Tibial nerve (tissue), 4 donors: ENCODE data around the gene KIZ. TPM values are rescaled to one million over a fixed set of nuclear protein-coding genes. Genes with fewer than 3 reads are reported as not detected.

Source experiments
- DNase-seq, 2 donors: peaks; one replicate each; pipeline ENCODE4 v3.0.0-alpha.2; 2019; ENCODE audit warnings: low spot score in 2 of 2
- H3K27ac ChIP-seq, 4 donors: fragments of 200-600 bp; sonication (generic) in 3 of 4; one replicate each; pipeline ENCODE4 v1.5.1; 2017 to 2019; ENCODE audit warnings: mild to moderate bottlenecking in 1 of 4
- H3K27me3 ChIP-seq, 2 donors: fragments of 200-600 bp; sonication (generic) in 1 of 2; one replicate each; pipeline versions ENCODE4 v1.5.1 to v1.6.0; 2017 to 2019
- H3K36me3 ChIP-seq, 3 donors: fragments of 200-600 bp; sonication (generic); one replicate each; pipeline ENCODE4 v1.5.1; 2018 to 2019
- H3K4me1 ChIP-seq, 4 donors: fragments of 200-600 bp; sonication (generic) in 3 of 4; one replicate each; pipeline ENCODE4 v1.5.1; 2017 to 2019
- H3K4me3 ChIP-seq, 4 donors: fragments of 200-600 bp; sonication (generic) in 3 of 4; one replicate each; pipeline ENCODE4 v1.5.1; 2017 to 2019; ENCODE audit warnings: mild to moderate bottlenecking in 1 of 4, moderate library complexity in 1 of 4
- H3K9me3 ChIP-seq, 4 donors: fragments of 200-600 bp; sonication (generic) in 3 of 4; one replicate each; pipeline ENCODE4 v1.5.1; 2017 to 2019
- EP300 ChIP-seq, 2 donors: sonication (generic); formaldehyde crosslinking; IDR thresholded peaks; one replicate each; pipeline ENCODE4 v1.6.1; 2017; ENCODE audit warnings: antibody characterized with exemption in 2 of 2, mild to moderate bottlenecking in 1 of 2
- POLR2A ChIP-seq, 2 donors: fragments of 450-650 bp; IDR thresholded peaks; one replicate each; pipeline ENCODE4 v1.6.1; 2017; ENCODE audit warnings: antibody characterized with exemption in 2 of 2, mild to moderate bottlenecking in 2 of 2, moderate library complexity in 2 of 2
- WGBS, 2 donors: methylation state at CpG; one replicate each; pipeline ENCODE4 v1.1.5; 2018; 5-methylcytosine and 5-hydroxymethylcytosine counted together
- total RNA-seq, 4 donors: library from RNA; depleted of rRNA; stranded (reverse); fragments of >200 nt; gene quantifications; one replicate each; pipeline ENCODE4 v1.1.0, GENCODE V29; 2016
- TF ChIP-seq, protein P1 (sequence below), 5 experiments: fragments of 200-600 bp in 3 of 5; fragments of 450-650 bp in 2 of 5; sonication (generic) in 3 of 5; IDR thresholded peaks; one replicate each; pipeline ENCODE4 v1.5.1; 2016 to 2019; ENCODE audit warnings: antibody characterized with exemption in 5 of 5, mild to moderate bottlenecking in 3 of 5, moderate library complexity in 2 of 5

KIZ gene
- total RNA-seq, 4 donors from 2014 or later = 19.8 to 58.6 (median 54.9) TPM

DNA sequence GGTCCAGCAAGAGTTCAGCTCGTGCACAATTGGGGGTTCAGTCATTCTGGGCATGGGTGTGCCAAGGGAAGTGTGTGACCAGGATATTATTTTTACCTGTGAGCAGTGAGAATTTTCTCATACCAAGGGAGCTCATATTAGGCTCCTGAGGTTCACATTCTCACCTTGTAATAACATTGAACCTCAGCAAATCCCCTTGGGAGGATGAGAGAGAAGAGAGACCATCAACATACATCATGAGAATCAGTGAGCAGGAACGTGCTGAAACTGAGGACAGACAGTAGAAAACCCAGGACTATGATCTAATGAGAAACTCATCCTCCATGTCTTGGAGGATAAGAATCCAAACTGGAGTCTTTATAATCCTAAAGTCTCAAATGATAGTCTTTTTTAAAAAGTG lies 143.9 kb downstream of the KIZ start:
- TF ChIP-seq, protein P1, sequence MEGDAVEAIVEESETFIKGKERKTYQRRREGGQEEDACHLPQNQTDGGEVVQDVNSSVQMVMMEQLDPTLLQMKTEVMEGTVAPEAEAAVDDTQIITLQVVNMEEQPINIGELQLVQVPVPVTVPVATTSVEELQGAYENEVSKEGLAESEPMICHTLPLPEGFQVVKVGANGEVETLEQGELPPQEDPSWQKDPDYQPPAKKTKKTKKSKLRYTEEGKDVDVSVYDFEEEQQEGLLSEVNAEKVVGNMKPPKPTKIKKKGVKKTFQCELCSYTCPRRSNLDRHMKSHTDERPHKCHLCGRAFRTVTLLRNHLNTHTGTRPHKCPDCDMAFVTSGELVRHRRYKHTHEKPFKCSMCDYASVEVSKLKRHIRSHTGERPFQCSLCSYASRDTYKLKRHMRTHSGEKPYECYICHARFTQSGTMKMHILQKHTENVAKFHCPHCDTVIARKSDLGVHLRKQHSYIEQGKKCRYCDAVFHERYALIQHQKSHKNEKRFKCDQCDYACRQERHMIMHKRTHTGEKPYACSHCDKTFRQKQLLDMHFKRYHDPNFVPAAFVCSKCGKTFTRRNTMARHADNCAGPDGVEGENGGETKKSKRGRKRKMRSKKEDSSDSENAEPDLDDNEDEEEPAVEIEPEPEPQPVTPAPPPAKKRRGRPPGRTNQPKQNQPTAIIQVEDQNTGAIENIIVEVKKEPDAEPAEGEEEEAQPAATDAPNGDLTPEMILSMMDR (IDR thresholded peaks at IDR 0.05) = no peak
- TF ChIP-seq EP300 (IDR thresholded peaks at IDR 0.05) = no peak
- no peak for TF ChIP-seq POLR2A (IDR thresholded peaks at IDR 0.05)

DNA sequence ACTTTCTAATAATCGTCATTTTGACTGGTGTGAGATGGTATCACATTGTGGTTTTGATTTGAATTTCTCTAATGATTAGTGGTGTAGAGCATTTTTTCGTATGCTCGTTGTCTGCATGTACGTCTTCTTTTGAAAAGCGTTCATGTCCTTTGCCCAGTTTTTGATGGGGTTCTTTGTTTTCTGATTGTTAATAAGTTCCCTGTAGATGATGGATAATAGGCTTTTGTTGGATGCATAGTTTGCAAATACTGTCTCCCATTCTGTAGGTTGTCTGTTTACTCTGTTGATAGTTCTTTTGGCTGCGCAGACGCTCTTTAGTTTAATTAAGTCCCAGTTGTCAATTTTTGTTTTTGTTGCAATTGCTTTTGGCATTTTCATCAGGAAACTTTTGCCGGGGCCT lies 144.9 kb downstream of the KIZ start:
- H3K4me3 ChIP-seq = no peak overlapping the region
- H3K36me3 ChIP-seq = no peaks in the 10 kb centered on the region
- DNase-seq = no peak
- no peaks in the 10 kb centered on the region for H3K4me1 ChIP-seq
- 49 to 59% methylated on average over 8 of the region's 8 CpGs for WGBS, 2 donors
- no peak overlapping the region for H3K27ac ChIP-seq
- H3K27me3 ChIP-seq = no peaks in the 10 kb centered on the region
- TF ChIP-seq EP300 (IDR thresholded peaks at IDR 0.05) = no peak
- TF ChIP-seq POLR2A (IDR thresholded peaks at IDR 0.05) = no peak
- TF ChIP-seq, protein P1 (IDR thresholded peaks at IDR 0.05) = no peak
- peaks cover 0 to 24% (median 0%) of the 10 kb centered on the region in 4 donors for H3K9me3 ChIP-seq

More for the DNA sequence above, 143.9 kb downstream of the KIZ start:
- Histone ChIP-seq H3K9me3 (peaks cover 0 to 24% (median 0%) of the 10 kb centered on the region in 4 donors), H3K4me3 (no peak overlapping the region), H3K4me1 (no peaks in the 10 kb centered on the region), H3K27ac (no peak overlapping the region), H3K27me3 (no peaks in the 10 kb centered on the region), H3K36me3 (no peaks in the 10 kb centered on the region)
- no peak for DNase-seq
- WGBS, 2 donors = 55 to 68% methylated on average over 2 of the region's 2 CpGs

DNA sequence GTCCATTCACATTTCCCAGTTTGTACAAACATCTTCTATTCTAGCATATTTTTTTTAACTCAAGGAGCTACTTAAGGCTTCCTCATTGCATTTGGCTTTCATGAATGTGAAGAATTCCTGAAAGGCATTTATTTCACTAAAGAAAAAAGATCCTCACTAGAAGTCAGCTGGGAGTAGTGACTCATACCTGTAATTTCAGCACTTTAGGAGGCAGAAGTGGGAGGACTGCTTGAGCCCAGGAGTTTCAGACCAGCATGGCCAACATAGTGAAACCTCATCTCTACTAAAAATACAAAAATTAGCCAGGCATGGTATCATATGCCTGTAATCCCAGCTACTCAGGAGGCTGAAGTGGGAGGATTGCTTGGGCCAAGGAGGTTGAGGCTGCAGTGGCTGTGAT lies 146.4 kb downstream of the KIZ start:
- H3K27me3 ChIP-seq = no peaks in the 10 kb centered on the region
- peaks cover 0 to 15% (median 0%) of the 10 kb centered on the region in 4 donors for H3K9me3 ChIP-seq
- DNase-seq = no peak
- TF ChIP-seq POLR2A (IDR thresholded peaks at IDR 0.05) = no peak
- TF ChIP-seq, protein P1 (IDR thresholded peaks at IDR 0.05) = no peak
- TF ChIP-seq EP300 (IDR thresholded peaks at IDR 0.05) = no peak
- H3K36me3 ChIP-seq = no peaks in the 10 kb centered on the region
- H3K4me1 ChIP-seq = no peaks in the 10 kb centered on the region
- no peak overlapping the region for H3K4me3 ChIP-seq
- H3K27ac ChIP-seq = no peak overlapping the region

DNA sequence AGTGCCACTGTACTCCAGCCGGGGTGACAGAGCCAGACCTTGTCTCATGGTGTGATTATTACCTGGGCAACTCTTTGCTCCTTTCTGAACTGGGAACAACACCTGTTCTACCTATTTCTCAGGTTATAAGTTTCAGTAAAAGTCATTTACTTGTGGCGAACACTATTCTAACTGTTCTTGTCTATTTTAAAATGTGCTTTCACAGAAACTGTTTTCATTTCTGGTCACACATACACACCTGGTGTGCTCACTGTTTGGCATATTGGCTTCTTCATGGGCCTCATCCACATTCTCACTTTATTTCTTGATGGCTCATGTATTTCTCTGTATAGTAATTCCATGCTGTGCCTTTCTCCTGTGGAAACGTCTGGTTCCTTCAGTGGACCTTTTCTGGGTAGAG lies 146.8 kb downstream of the KIZ start:
- Histone ChIP-seq H3K27ac (no peak overlapping the region), H3K27me3 (no peaks in the 10 kb centered on the region), H3K36me3 (no peaks in the 10 kb centered on the region), H3K9me3 (peaks cover 0 to 13% (median 0%) of the 10 kb centered on the region in 4 donors), H3K4me1 (no peaks in the 10 kb centered on the region), H3K4me3 (no peak overlapping the region)
- WGBS, 2 donors = 68 to 89% methylated on average over 3 of the region's 3 CpGs
- no peak for DNase-seq
- TF ChIP-seq POLR2A (IDR thresholded peaks at IDR 0.05) = no peak
- TF ChIP-seq EP300 (IDR thresholded peaks at IDR 0.05) = no peak
- TF ChIP-seq, protein P1 (IDR thresholded peaks at IDR 0.05) = no peak

DNA sequence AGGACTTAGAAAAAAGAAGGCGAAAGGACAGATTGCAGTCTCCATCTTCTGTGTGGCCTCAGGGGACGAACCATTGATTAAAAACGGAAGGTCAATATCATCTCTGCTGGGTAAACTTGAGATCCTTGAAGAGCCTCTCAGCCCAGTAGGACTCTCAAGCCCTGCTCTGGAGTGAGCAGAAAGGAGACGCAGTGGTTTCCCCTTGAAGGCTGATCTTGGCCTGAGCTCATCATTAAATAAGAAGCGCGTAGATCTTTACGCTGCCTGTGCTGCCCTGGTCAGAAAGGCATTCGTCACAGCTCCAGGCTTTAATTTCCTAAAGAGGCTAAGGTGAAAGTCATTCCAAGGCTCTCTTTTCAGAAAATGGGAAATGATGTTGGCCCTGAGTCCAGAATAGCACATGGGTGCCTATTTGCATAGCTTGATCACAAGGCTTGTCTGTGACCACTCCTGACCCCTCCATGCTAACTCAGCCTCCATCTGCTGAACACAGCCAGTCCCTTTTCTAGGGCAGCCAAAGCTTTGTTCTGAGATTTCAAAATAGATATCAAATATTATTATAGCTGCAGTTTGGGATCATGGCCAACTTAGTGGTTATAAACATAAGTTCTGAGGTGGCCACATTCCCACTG lies 148.0 kb downstream of the KIZ start:
- TF ChIP-seq POLR2A (IDR thresholded peaks at IDR 0.05) (no peak), EP300 (IDR thresholded peaks at IDR 0.05) (no peak)
- TF ChIP-seq, protein P1 (IDR thresholded peaks at IDR 0.05) = no peak
- 64 to 65% methylated on average over 8 of the region's 8 CpGs for WGBS, 2 donors
- no peaks in the 10 kb centered on the region for H3K36me3 ChIP-seq
- no peak overlapping the region for H3K4me3 ChIP-seq
- no peak for DNase-seq
- H3K27me3 ChIP-seq = no peaks in the 10 kb centered on the region
- H3K27ac ChIP-seq = no peak overlapping the region
- peaks cover 0 to 13% (median 0%) of the 10 kb centered on the region in 4 donors for H3K9me3 ChIP-seq
- H3K4me1 ChIP-seq = no peaks in the 10 kb centered on the region
